ENCODE measurements around the gene PKDCC. TPM values are rescaled to one million over a fixed set of nuclear protein-coding genes. Genes with fewer than 3 reads are reported as not detected.
A peak's percentile ranks its signal among the peaks of the same experiment; 100 is the strongest.

PKDCC gene
- total and polyA plus RNA-seq, 4 donors = 2.0 to 76.0 (median 19.8) TPM

- no peaks in the 10 kb centered on the region for H3K9me3 ChIP-seq (ENCODE audit: control insufficient read depth in 4 of 4, low read length in 3 of 4)
- H3K36me3 ChIP-seq (ENCODE audit: control insufficient read depth in 4 of 4, insufficient read depth in 3 of 4, low read depth in 1 of 4, low read length in 3 of 4) = peaks cover 3 to 5% (median 5%) of the 10 kb centered on the region in 4 donors
- TF ChIP-seq SP1 (IDR thresholded peaks at IDR 0.05) (no peak), FOXA1 (IDR thresholded peaks at IDR 0.05) (no peak), RAD21 (IDR thresholded peaks at IDR 0.05) (peak in 1 of 2 donors; percentile 20), TAF1 (conservative IDR thresholded peaks at IDR 0.05) (no peak)
- no peak overlapping the region for H3K4me3 ChIP-seq (ENCODE audit: low read depth in 1 of 3, low read length in 3 of 3)
- no peaks in the 10 kb centered on the region for H3K27me3 ChIP-seq (ENCODE audit: control insufficient read depth in 4 of 4, insufficient read depth in 4 of 4, low read length in 3 of 4)
- H3K9ac ChIP-seq (ENCODE audit: low read depth in 1 of 2, low read length in 2 of 2) = no peak overlapping the region
- peak overlapping the region in 1 of 2 donors; percentile 52 for H3K27ac ChIP-seq (ENCODE audit: low read depth in 1 of 2, low read length in 2 of 2)
- DNase-seq (ENCODE audit: low spot score) = no peak
- WGBS = 78% methylated on average over 8 of the region's 8 CpGs
- H3K4me1 ChIP-seq (ENCODE audit: control insufficient read depth in 4 of 4, insufficient read depth in 4 of 4, low read length in 3 of 4) = no peaks in the 10 kb centered on the region
Observed at GRCh38 chr2:42060028-42060427, 12.2 kb downstream of the PKDCC start.

- 68% methylated on average over 14 of the region's 14 CpGs for WGBS
- Histone ChIP-seq H3K9me3 (ENCODE audit: control insufficient read depth in 4 of 4, low read length in 3 of 4) (no peaks in the 10 kb centered on the region), H3K9ac (ENCODE audit: low read depth in 1 of 2, low read length in 2 of 2) (no peak overlapping the region), H3K27me3 (ENCODE audit: control insufficient read depth in 4 of 4, insufficient read depth in 4 of 4, low read length in 3 of 4) (no peaks in the 10 kb centered on the region), H3K4me3 (ENCODE audit: low read depth in 1 of 3, low read length in 3 of 3) (no peak overlapping the region), H3K27ac (ENCODE audit: low read depth in 1 of 2, low read length in 2 of 2) (peak overlapping the region in 1 of 2 donors; percentile 52), H3K36me3 (ENCODE audit: control insufficient read depth in 4 of 4, insufficient read depth in 3 of 4, low read depth in 1 of 4, low read length in 3 of 4) (peaks cover 3 to 5% (median 5%) of the 10 kb centered on the region in 4 donors), H3K4me1 (ENCODE audit: control insufficient read depth in 4 of 4, insufficient read depth in 4 of 4, low read length in 3 of 4) (no peaks in the 10 kb centered on the region)
- TF ChIP-seq NR2F2 (IDR thresholded peaks at IDR 0.05) = peak; percentile 55
- no peak for TF ChIP-seq EGR1 (IDR thresholded peaks at IDR 0.05; ENCODE audit: low read depth in 2 of 2)
- no peak for TF ChIP-seq ATF3 (IDR thresholded peaks at IDR 0.05)
- no peak for TF ChIP-seq SP1 (IDR thresholded peaks at IDR 0.05)
- TF ChIP-seq RAD21 (IDR thresholded peaks at IDR 0.05) = no peak
- TF ChIP-seq HNF4A (conservative IDR thresholded peaks at IDR 0.05) = no peak
- no peak for TF ChIP-seq FOXA1 (IDR thresholded peaks at IDR 0.05)
- TF ChIP-seq RXRA (IDR thresholded peaks at IDR 0.05) = no peak
- no peak for DNase-seq (ENCODE audit: low spot score)
Observed at GRCh38 chr2:42060718-42061619, 13.1 kb downstream of the PKDCC start.

GRCh38 chr2:42061839-42062238 lies 14.0 kb downstream of the PKDCC start:
- H3K27ac ChIP-seq (ENCODE audit: low read depth in 1 of 2, low read length in 2 of 2) = no peak overlapping the region
- no peak for TF ChIP-seq CTCF (IDR thresholded peaks at IDR 0.05; ENCODE audit: low read depth, low read length, missing input control)
- H3K4me1 ChIP-seq (ENCODE audit: control insufficient read depth in 4 of 4, insufficient read depth in 4 of 4, low read length in 3 of 4) = no peaks in the 10 kb centered on the region
- WGBS = 74% methylated on average over 1 of the region's 1 CpG
- no peaks in the 10 kb centered on the region for H3K27me3 ChIP-seq (ENCODE audit: control insufficient read depth in 4 of 4, insufficient read depth in 4 of 4, low read length in 3 of 4)
- peaks cover 3 to 5% (median 4%) of the 10 kb centered on the region in 4 donors for H3K36me3 ChIP-seq (ENCODE audit: control insufficient read depth in 4 of 4, insufficient read depth in 3 of 4, low read depth in 1 of 4, low read length in 3 of 4)
- no peak for DNase-seq (ENCODE audit: low spot score)
- no peaks in the 10 kb centered on the region for H3K9me3 ChIP-seq (ENCODE audit: control insufficient read depth in 4 of 4, low read length in 3 of 4)
- no peak overlapping the region for H3K9ac ChIP-seq (ENCODE audit: low read depth in 1 of 2, low read length in 2 of 2)
- no peak overlapping the region for H3K4me3 ChIP-seq (ENCODE audit: low read depth in 1 of 3, low read length in 3 of 3)

Measured in liver (tissue), 9 donors.